Epithelial cell of esophagus (primary cell): ENCODE data around the gene ATP11A.

Source experiments
- DNase-seq: peaks from one replicate; pipeline ENCODE4 v3.0.0; 2010; ENCODE audit warnings: low read depth
- H3K4me3 ChIP-seq: 2 replicates; pipeline ENCODE4 v1.5.1; 2011; ENCODE audit warnings: mild to moderate bottlenecking, low read length, control low read depth
- TF ChIP-seq, protein P1 (sequence below): IDR thresholded peaks from 2 replicates; pipeline ENCODE4 v1.5.1; 2011; ENCODE audit warnings: low read depth, mild to moderate bottlenecking, low read length, control low read depth, inconsistent platforms; ENCODE audit not compliant: insufficient read depth; ENCODE audit errors: missing control alignments

Gene ATP11A

GRCh38 chr13:112907286-112907685 lies 217.4 kb downstream of the ATP11A start:
- H3K4me3 ChIP-seq: no peak overlapping the region
- no peak for DNase-seq
- TF ChIP-seq, protein P1, sequence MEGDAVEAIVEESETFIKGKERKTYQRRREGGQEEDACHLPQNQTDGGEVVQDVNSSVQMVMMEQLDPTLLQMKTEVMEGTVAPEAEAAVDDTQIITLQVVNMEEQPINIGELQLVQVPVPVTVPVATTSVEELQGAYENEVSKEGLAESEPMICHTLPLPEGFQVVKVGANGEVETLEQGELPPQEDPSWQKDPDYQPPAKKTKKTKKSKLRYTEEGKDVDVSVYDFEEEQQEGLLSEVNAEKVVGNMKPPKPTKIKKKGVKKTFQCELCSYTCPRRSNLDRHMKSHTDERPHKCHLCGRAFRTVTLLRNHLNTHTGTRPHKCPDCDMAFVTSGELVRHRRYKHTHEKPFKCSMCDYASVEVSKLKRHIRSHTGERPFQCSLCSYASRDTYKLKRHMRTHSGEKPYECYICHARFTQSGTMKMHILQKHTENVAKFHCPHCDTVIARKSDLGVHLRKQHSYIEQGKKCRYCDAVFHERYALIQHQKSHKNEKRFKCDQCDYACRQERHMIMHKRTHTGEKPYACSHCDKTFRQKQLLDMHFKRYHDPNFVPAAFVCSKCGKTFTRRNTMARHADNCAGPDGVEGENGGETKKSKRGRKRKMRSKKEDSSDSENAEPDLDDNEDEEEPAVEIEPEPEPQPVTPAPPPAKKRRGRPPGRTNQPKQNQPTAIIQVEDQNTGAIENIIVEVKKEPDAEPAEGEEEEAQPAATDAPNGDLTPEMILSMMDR: no peak

DNA sequence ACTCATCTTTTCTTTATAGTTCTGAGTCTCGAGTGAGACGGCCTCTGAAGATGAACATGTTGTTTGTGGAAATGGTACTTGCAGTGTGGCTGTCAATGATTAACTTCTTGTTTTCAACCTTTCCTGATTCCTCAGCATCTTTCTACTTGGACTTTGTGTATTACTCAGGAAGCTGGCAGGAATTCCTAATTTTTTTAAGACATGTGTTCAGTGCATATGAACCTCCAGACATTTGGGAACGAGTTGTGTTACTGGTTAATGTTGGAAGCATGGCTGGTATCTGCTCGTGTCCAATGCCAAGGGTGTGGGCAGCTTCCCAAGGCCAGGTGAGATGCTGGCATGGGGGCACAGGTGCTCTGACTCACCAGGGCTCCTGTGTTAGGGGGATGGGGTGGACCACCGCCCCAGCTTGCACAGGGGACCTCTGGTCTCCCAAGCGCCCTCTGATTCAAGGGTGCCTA lies 218.1 kb downstream of the ATP11A start:
- DNase-seq: no peak
- TF ChIP-seq, protein P1: no peak
- no peak overlapping the region for H3K4me3 ChIP-seq

DNA sequence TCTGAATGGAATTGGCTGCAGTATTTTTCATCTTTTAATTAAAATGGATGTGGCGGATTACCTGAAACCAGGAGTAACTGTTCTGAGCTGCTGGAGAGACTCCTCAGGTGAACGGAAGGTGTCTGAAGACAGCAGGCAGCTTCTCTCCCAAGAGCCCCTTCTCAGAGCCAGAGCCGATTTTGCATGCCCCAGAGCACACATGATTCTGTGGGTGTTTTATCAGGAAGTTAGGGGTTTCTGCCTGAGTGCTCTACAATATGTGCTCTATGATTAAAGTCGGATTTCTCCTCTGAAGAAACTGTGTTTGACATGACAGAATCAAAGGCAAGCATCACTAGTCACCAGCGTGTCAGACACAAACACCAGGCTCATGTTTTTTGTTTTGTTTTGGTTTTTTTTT lies 218.5 kb downstream of the ATP11A start:
- TF ChIP-seq, protein P1: no peak
- H3K4me3 ChIP-seq: no peak overlapping the region
- DNase-seq: no peak

GRCh38 chr13:112910016-112910415 lies 220.2 kb downstream of the ATP11A start:
- DNase-seq: no peak
- no peak overlapping the region for H3K4me3 ChIP-seq
- TF ChIP-seq, protein P1: no peak

GRCh38 chr13:112910616-112911280 lies 220.9 kb downstream of the ATP11A start:
- TF ChIP-seq, protein P1: no peak
- DNase-seq: no peak
- no peak overlapping the region for H3K4me3 ChIP-seq

GRCh38 chr13:112911285-112911701 lies 221.5 kb downstream of the ATP11A start:
- no peak overlapping the region for H3K4me3 ChIP-seq
- no peak for DNase-seq
- TF ChIP-seq, protein P1: no peak

GRCh38 chr13:112911883-112912282 lies 222.0 kb downstream of the ATP11A start:
- DNase-seq: no peak
- H3K4me3 ChIP-seq: no peak overlapping the region
- TF ChIP-seq, protein P1: no peak
